GM21515 (cell line): ENCODE data around the gene CIDEB.

Experiments used
- ATAC-seq: cut with Tn5 transposase; IDR thresholded peaks from one replicate; pipeline ENCODE4 v1.9.1; 2021; ENCODE audit not compliant: unreplicated experiment

CIDEB gene

GRCh38 chr14:24255931-24256711, 51.7 kb downstream of the CIDEB start:
- ATAC-seq, result no peak

- ATAC-seq, result no peak
These were observed 52.3 kb downstream of the CIDEB start for GRCh38 chr14:24255438-24255837.
